Activated CD8-positive, alpha-beta T cell treated with anti-CD3 and anti-CD28 coated beads, Interleukin-2, amount 10 ng/mL, durations not matched to agents 7 days and 5 days (primary cell): ENCODE measurements around the gene PHLDB3. TPM values are rescaled to one million over a fixed set of nuclear protein-coding genes. Genes with fewer than 3 reads are reported as not detected.

Source experiments
- ATAC-seq: fragments of 150-1000 bp; cut with Tn5 transposase; one replicate; pipeline ENCODE4 v1.10.0; 2021; ENCODE audit warnings: moderate library complexity
- CTCF ChIA-PET: fragments of 350-600 bp; sonication (Branson Sonifier 250); formaldehyde crosslinking; loops from one replicate; lab custom pipeline; 2021; ENCODE audit warnings: antibody characterized with exemption; lab: Charles Lee
- POLR2A ChIA-PET: fragments of 350-600 bp; sonication (Branson Sonifier 250); formaldehyde crosslinking; loops from one replicate; lab custom pipeline; 2021; ENCODE audit warnings: antibody characterized with exemption; lab: Charles Lee
- DNase-seq: peaks from one replicate; pipeline ENCODE4 v3.0.0-alpha.2; 2020
- H3K27ac Mint-ChIP-seq: one replicate; pipeline ENCODE4 v1.8.0; 2021; ENCODE audit warnings: mild to moderate bottlenecking, mixed read lengths
- H3K27me3 Mint-ChIP-seq: one replicate; pipeline ENCODE4 v1.8.0; 2021; ENCODE audit warnings: low read depth, mixed read lengths
- H3K36me3 Mint-ChIP-seq: one replicate; pipeline ENCODE4 v1.8.0; 2021; ENCODE audit warnings: low read depth, mixed read lengths
- H3K4me1 Mint-ChIP-seq: one replicate; pipeline ENCODE4 v1.8.0; 2021; ENCODE audit warnings: low read depth, mixed read lengths
- H3K4me3 Mint-ChIP-seq: one replicate; pipeline ENCODE4 v1.8.0; 2021; ENCODE audit warnings: mild to moderate bottlenecking, mixed read lengths
- H3K9me3 Mint-ChIP-seq: one replicate; pipeline ENCODE4 v1.8.0; 2022; ENCODE audit warnings: mixed read lengths; ENCODE audit not compliant: insufficient read depth
- total RNA-seq, 2 experiments: library from RNA; stranded (reverse); gene quantifications; one replicate each; pipeline ENCODE4 v1.2.3, GENCODE V29; 2021

The PHLDB3 gene
- total RNA-seq, 2 experiments from 2014 or later: 14.9 to 15.5 TPM

DNA sequence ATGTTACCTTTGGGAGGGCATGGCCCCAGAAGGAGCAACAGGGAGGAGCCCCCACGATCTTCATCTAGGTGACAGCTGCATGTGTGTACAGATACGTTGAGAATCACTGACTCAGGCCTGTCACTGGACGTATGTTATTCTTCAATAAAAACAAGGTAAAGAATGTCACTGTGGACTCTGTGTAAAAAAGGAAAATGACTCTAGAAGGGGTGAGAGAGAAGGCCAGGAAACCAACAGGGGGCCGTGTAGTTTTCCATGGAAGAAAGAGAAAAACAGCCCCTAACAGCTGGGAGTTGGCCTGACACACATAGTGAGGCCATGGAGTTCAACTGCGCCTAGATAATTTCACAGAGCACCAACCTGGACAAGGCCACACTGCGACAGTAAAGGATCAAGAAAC, 37.3 kb downstream of the PHLDB3 start:
- Mint-ChIP-seq H3K4me3 (no peak overlapping the region), H3K27ac (no peak overlapping the region), H3K27me3 (no peaks in the 10 kb centered on the region), H3K4me1 (peaks cover 57% of the 10 kb centered on the region), H3K9me3 (no peaks in the 10 kb centered on the region), H3K36me3 (no peaks in the 10 kb centered on the region)
- ChIA-PET POLR2A (interaction anchor here (0.8 kb wide), 1 partner anchor 66 kb away, joined by 3 read pairs; the partner anchor contains the start of gene ZNF575), CTCF (interaction anchor here (1.0 to 2.6 kb wide), 4 partner anchors 20 to 52 kb away, joined by 3 to 12 read pairs (median 4); no protein-coding TSS in a partner anchor)
- DNase-seq: no peak
- no peak for ATAC-seq

DNA sequence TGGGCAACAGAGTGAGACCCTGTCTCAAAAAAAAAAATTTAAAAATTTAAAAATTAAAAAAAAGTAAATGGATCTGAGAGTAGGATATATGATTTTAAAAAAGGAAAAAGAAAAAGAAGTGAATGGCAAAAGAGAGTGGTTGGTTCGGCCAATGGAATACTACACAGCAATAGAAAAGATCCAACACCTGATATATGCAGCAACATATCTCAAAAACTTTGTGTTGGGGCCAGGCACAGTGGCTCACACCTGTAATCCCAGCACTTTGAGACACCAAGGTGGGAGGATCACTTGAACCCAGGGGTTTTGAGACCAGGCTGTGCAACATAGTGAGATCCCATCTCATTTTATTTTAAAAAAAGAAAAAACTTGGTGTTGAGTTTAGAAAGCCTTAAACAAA, 37.8 kb downstream of the PHLDB3 start:
- POLR2A ChIA-PET: no interaction called here
- H3K9me3 Mint-ChIP-seq: no peaks in the 10 kb centered on the region
- no peak overlapping the region for H3K4me3 Mint-ChIP-seq
- DNase-seq (no peak), ATAC-seq (no peak)
- no peak overlapping the region for H3K27ac Mint-ChIP-seq
- no peaks in the 10 kb centered on the region for H3K27me3 Mint-ChIP-seq
- no peaks in the 10 kb centered on the region for H3K36me3 Mint-ChIP-seq
- peaks cover 61% of the 10 kb centered on the region for H3K4me1 Mint-ChIP-seq
- CTCF ChIA-PET: interaction anchor here (1.0 to 4.6 kb wide), 4 partner anchors 20 to 53 kb away, joined by 3 to 68 read pairs (median 8); no protein-coding TSS in a partner anchor

DNA sequence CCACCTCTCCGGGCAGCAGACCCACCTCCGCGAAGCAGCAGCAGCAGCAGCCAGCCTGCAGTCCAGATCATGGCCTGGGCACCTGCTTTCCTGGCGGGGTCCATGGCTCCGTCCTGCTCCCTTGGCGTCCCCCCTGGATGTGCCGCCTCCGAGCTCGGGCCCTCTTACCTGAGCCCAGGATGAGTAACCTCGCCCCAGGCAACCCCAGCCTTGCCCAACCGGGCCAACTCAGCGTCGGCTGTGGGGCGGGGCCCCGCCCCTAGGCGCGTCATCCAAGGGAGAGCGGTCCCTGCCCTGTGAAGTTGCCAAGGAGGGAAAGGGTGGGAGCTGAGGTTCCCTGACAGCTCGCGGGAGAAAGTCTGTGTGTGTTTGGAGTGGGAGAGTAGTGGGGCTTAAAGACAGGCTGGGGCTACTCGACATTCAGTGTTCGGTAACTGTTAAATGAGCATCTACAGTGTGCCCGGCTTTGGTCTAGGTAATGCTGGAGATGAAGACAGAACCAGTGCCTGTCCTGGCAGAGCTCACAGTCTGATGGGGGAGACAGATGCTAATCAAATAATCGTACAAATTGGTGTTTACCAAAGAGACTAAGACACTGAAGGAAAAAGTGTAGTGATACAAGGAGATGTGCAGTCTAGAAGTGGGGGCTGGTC, 39.0 kb downstream of the PHLDB3 start, which contains the start of gene LYPD3:
Gene LYPD3 (minus strand): TSS at position 141 of the 653 bp plus-strand sequence. CDS start 37 bp downstream, at position 104.
- ChIA-PET CTCF (interaction anchor here (2.9 to 4.6 kb wide), 2 partner anchors 19 to 60 kb away, joined by 12 to 68 read pairs; no protein-coding TSS in a partner anchor), POLR2A (no interaction called here)
- Mint-ChIP-seq H3K4me1 (peaks cover 61% of the 10 kb centered on the region), H3K27ac (peak within 1 kb of the TSS; percentile 96), H3K4me3 (peak within 1 kb of the TSS; percentile 85), H3K9me3 (no peaks in the 10 kb centered on the region), H3K27me3 (no peaks in the 10 kb centered on the region), H3K36me3 (no peaks in the 10 kb centered on the region)
- ATAC-seq: no peak
- no peak for DNase-seq

DNA sequence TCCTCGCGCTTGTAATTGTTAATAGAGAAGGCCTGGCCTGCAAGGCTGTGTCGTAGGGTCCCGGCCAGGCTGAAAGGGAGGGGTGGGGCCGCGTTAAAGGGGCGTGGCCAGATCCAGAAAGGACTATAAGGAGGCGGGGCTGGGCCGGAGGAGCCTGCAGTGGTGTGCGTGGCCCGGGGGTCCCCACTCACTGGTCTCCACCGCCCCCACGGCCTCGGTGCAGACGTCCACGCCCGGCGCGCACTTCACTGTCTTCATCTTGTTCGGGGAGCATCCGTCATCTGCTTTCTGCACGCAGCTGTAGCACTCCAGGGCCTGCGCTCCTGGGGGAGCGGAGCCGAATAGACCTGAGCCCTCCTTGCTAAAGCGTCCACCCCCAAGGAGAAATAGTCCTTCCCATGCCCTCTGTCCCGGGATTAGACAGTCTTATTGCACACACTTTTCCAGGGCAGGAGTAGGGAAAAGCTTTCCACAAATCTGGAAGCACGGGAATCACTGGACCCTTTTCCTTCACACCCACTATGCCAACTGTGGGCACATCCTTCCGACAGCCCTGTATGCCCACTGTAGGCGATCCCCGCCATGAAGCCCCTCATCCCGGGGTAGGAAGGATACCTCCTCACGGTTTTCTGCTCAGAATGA, 40.3 kb downstream of the PHLDB3 start:
- no peak for ATAC-seq
- ChIA-PET POLR2A (interaction anchor here (0.8 to 2.5 kb wide), 7 partner anchors 9 to 61 kb away, joined by 3 to 18 read pairs (median 5); partner anchors contain the start of gene PHLDB3), CTCF (interaction anchor here (0.5 to 4.6 kb wide), 12 partner anchors 9 to 1340 kb away, joined by 3 to 68 read pairs (median 8); partner anchors contain the start of gene PHLDB3)
- H3K4me3 Mint-ChIP-seq: peak overlapping the region; percentile 85
- no peaks in the 10 kb centered on the region for H3K27me3 Mint-ChIP-seq
- no peak for DNase-seq
- peak overlapping the region; percentile 96 for H3K27ac Mint-ChIP-seq
- H3K36me3 Mint-ChIP-seq: no peaks in the 10 kb centered on the region
- H3K9me3 Mint-ChIP-seq: no peaks in the 10 kb centered on the region
- H3K4me1 Mint-ChIP-seq: peaks cover 51% of the 10 kb centered on the region

DNA sequence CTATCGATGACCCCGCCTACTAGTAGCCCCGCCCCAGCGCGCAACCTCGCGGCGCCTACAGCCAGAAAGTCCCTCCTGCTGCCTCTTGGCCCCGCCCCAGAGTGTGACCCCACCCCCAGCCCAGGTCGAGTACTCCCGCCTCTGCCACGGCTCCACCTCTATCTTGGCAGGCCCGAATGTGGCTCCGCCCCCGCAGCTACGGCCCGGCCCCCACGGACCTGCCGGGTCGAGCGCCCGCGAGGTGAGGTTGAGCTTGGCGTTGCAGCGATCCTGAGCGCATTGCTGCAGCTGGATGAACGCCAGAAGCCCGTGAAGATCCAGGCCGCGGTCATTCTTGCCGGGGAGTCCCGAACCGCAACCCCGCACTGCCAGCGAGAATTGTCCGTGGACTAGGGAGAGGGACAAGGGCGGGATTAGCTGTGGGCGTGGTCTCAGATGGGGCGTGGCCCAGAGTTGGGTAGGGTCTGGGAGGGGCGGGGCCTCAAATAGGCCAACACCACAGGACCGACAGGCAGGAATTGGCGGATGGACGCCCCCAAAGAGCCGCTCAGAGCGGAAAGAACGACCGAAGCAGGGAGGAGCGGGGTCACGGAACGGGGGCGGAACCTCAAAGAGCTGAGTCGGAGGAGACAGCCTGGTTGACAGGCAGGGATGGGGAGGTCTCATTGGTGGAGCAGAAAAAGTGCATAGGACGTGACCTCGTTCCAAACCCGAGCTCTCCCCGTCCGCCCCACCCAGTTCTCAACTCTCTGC, 41.0 kb downstream of the PHLDB3 start:
- POLR2A ChIA-PET: interaction anchor here (0.8 to 2.5 kb wide), 7 partner anchors 10 to 61 kb away, joined by 3 to 18 read pairs (median 5); partner anchors contain the start of gene PHLDB3
- peak; percentile 88 for ATAC-seq
- peak; percentile 99 for DNase-seq
- peaks cover 44% of the 10 kb centered on the region for H3K4me1 Mint-ChIP-seq
- no peaks in the 10 kb centered on the region for H3K36me3 Mint-ChIP-seq
- CTCF ChIA-PET: interaction anchor here (0.5 to 4.6 kb wide), 16 partner anchors 10 to 1340 kb away, joined by 3 to 68 read pairs (median 6); partner anchors contain the start of genes IRGQ, PHLDB3 and ZNF576
- H3K27ac Mint-ChIP-seq: peak overlapping the region; percentile 96
- H3K4me3 Mint-ChIP-seq: peak overlapping the region; percentile 85
- no peaks in the 10 kb centered on the region for H3K9me3 Mint-ChIP-seq
- H3K27me3 Mint-ChIP-seq: no peaks in the 10 kb centered on the region

DNA sequence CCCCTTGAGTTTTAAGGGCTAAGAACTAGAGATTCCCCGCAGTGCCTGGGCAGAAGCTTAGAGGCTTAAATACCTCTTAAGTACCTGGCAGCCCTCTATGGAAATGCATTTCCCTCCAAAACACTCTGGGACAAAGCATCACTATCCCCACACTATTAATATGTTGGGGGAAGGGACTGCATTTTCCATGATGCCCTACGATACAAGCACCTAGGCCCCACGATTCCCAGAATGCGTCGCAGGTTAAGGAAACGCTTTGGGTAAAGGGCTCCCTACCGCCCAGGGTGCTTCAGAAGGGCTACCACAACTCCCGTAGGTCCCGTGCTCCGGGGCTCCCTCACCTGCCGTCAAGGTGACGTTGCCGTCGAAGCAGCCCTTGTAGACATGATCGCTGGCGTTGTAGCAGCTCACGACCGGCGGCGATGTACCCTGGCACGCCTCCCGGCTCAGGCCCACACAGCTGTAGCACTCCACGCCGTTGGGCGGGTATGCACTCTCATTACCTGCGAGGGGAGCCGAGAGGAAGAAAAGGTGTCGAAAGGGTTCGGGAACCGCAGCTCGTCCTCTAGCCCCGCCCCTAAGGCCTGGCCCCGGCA, 41.7 kb downstream of the PHLDB3 start:
- H3K27ac Mint-ChIP-seq: peak overlapping the region; percentile 96
- ATAC-seq (no peak), DNase-seq (no peak)
- H3K27me3 Mint-ChIP-seq: no peaks in the 10 kb centered on the region
- peak overlapping the region; percentile 85 for H3K4me3 Mint-ChIP-seq
- CTCF ChIA-PET: interaction anchor here (0.6 to 4.6 kb wide), 14 partner anchors 10 to 205 kb away, joined by 3 to 68 read pairs (median 6); partner anchors contain the start of genes IRGQ, PHLDB3 and ZNF576
- H3K9me3 Mint-ChIP-seq: no peaks in the 10 kb centered on the region
- H3K4me1 Mint-ChIP-seq: peaks cover 38% of the 10 kb centered on the region
- POLR2A ChIA-PET: interaction anchor here (1.1 to 2.5 kb wide), 5 partner anchors 11 to 62 kb away, joined by 3 to 18 read pairs (median 6); partner anchors contain the start of gene PHLDB3
- H3K36me3 Mint-ChIP-seq: no peaks in the 10 kb centered on the region

DNA sequence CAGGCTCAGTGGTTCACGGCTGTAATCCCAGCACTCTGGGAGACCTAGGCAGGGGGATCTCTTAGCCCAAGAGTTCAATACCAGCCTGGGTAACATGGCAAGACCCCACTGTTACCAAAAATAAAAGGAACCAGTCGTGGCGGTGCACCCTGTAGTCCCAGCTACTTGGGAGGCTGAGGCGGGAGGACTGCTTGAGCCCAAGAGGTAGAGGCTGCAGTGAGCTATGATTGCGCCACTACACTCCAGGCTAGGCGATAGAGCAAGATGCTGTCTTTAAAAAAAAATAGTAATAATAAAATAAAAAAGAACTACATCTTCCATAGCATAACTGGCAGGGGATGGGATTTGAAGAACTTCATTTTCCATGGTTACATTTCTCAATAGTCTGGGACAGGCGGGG, 42.2 kb downstream of the PHLDB3 start:
- Mint-ChIP-seq H3K4me3 (peak overlapping the region; percentile 4), H3K27me3 (no peaks in the 10 kb centered on the region), H3K9me3 (no peaks in the 10 kb centered on the region), H3K4me1 (peaks cover 34% of the 10 kb centered on the region), H3K27ac (no peak overlapping the region), H3K36me3 (no peaks in the 10 kb centered on the region)
- ChIA-PET POLR2A (interaction anchor here (1.9 to 2.5 kb wide), 3 partner anchors 11 to 62 kb away, joined by 6 to 18 read pairs (median 9); partner anchors contain the start of gene PHLDB3), CTCF (interaction anchor here (0.7 to 4.6 kb wide), 9 partner anchors 11 to 206 kb away, joined by 3 to 68 read pairs (median 11); partner anchors contain the start of genes IRGQ, PHLDB3 and ZNF576)
- ATAC-seq (no peak), DNase-seq (no peak)

DNA sequence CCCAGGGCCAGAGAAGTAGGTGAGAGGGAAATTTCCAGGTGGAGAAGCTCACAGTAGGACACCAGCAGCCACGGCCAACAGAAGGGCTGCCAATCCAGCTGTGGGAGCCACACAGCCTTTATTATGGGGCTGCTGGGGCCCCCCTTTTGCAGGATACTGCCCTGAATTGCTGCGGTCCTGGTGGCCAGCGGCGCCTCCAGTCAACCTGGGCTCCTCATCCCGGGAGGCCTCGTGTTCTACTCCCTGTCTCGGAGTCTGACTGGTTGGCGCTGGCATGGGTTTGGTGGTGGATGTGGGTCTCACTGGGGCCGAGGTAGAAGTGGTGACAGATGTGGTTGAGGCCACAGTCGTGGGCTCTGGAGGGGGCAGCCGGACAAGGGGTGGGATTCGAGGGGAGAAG, 43.2 kb downstream of the PHLDB3 start:
- POLR2A ChIA-PET: interaction anchor here (1.7 kb wide), 1 partner anchor 72 kb away, joined by 4 read pairs; the partner anchor contains the start of gene ZNF575
- H3K4me3 Mint-ChIP-seq: no peak overlapping the region
- ATAC-seq (no peak), DNase-seq (no peak)
- no peaks in the 10 kb centered on the region for H3K36me3 Mint-ChIP-seq
- no peaks in the 10 kb centered on the region for H3K27me3 Mint-ChIP-seq
- no peak overlapping the region for H3K27ac Mint-ChIP-seq
- CTCF ChIA-PET: interaction anchor here (1.2 to 7.1 kb wide), 3 partner anchors 14 to 59 kb away, joined by 3 to 47 read pairs (median 29); no protein-coding TSS in a partner anchor
- no peaks in the 10 kb centered on the region for H3K9me3 Mint-ChIP-seq
- H3K4me1 Mint-ChIP-seq: peaks cover 29% of the 10 kb centered on the region

DNA sequence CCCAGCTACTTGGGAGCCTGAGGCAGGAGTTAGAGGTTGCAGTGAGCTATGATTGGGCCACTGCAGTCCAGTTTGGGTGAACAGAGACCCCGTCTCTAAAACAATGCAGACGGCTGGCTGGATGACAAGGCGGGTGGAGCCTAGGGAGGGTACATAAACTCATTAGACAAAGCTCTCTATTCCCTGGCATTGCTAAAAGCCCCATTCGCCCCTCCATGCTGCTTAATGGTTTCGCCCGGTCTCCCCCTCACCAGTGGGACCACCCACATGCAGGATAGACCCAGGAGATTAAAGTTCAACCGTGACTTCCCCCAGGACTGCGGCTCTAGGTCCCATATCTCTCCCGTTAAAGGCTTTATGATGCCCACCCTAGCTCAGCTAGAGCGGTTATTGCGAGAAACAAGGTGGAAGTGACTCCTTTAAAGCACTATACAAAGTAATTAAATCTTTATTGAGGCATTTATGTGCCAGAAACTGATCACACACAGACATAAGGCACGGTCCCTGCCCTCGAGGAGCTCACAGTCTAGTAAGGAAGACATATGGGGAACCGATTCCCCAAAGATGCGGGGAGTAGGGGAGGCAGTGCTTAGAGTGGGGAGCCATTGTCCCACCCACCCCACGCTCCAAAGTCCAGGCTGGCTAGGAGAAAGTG, 44.1 kb downstream of the PHLDB3 start:
- Mint-ChIP-seq H3K4me3 (no peak overlapping the region), H3K27ac (no peak overlapping the region), H3K27me3 (no peaks in the 10 kb centered on the region), H3K9me3 (no peaks in the 10 kb centered on the region), H3K36me3 (no peaks in the 10 kb centered on the region), H3K4me1 (peaks cover 25% of the 10 kb centered on the region)
- POLR2A ChIA-PET: interaction anchor here (1.2 to 1.7 kb wide), 2 partner anchors 43 to 73 kb away, joined by 3 to 4 read pairs; partner anchors contain the start of gene ZNF575
- CTCF ChIA-PET: interaction anchor here (1.2 to 7.1 kb wide), 3 partner anchors 13 to 60 kb away, joined by 3 to 47 read pairs (median 29); no protein-coding TSS in a partner anchor
- no peak for ATAC-seq
- no peak for DNase-seq

DNA sequence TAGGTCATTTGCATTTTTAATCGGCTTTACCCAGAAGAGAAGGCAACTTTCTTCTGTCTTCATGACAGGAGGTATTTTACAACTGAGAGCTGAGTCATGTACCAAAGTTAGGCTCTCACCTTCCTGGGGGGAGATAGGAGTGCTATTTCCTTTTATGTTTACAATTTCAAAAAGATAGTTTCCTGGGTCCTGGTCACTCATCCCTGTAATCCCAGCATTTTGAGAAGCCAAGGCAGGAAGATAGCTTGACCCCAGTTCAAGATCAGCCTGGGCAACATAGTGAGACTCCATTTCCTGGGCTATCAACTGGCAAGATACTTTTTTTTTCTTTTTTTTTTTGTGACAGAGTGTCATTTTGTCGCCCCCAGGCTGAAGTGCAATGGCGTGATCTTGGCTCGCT, 46.7 kb downstream of the PHLDB3 start:
- H3K27ac Mint-ChIP-seq: no peak overlapping the region
- H3K4me1 Mint-ChIP-seq: peaks cover 11% of the 10 kb centered on the region
- no peak overlapping the region for H3K4me3 Mint-ChIP-seq
- no peaks in the 10 kb centered on the region for H3K36me3 Mint-ChIP-seq
- CTCF ChIA-PET: interaction anchor here (7.1 kb wide), 2 partner anchors 11 to 62 kb away, joined by 29 to 47 read pairs; no protein-coding TSS in a partner anchor
- no peaks in the 10 kb centered on the region for H3K27me3 Mint-ChIP-seq
- no peak for ATAC-seq
- no peak for DNase-seq
- POLR2A ChIA-PET: interaction anchor here (0.6 to 1.1 kb wide), 2 partner anchors 19 to 169 kb away, joined by 3 to 4 read pairs; no protein-coding TSS in a partner anchor
- H3K9me3 Mint-ChIP-seq: no peaks in the 10 kb centered on the region
